Cerebellar cortex (tissue), 1 donor: ENCODE data around the gene TP53TG5.

Experiments
- DNase-seq: peaks from one replicate; pipeline ENCODE4 v3.0.0-alpha.2; 2015; ENCODE audit warnings: low spot score

The TP53TG5 gene

GRCh38 chr20:45345104-45345936 lies 32.8 kb downstream of the TP53TG5 start:
- DNase-seq, result no peak

GRCh38 chr20:45344168-45344860 lies 33.8 kb downstream of the TP53TG5 start:
- no peak for DNase-seq

- no peak for DNase-seq
These were observed 34.5 kb downstream of the TP53TG5 start for GRCh38 chr20:45343532-45344167.

- DNase-seq, result no peak
These were observed 35.1 kb downstream of the TP53TG5 start for GRCh38 chr20:45342855-45343531.

GRCh38 chr20:45341939-45342854 lies 35.9 kb downstream of the TP53TG5 start:
- DNase-seq, result peak; percentile 66

- no peak for DNase-seq
These were observed 36.6 kb downstream of the TP53TG5 start for GRCh38 chr20:45341579-45341938.

- no peak for DNase-seq
These were observed 37.2 kb downstream of the TP53TG5 start for GRCh38 chr20:45340951-45341350.

- no peak for DNase-seq
These were observed 37.8 kb downstream of the TP53TG5 start for GRCh38 chr20:45340236-45340847.

- no peak for DNase-seq
These were observed 38.3 kb downstream of the TP53TG5 start for GRCh38 chr20:45339799-45340198.

- DNase-seq, result no peak
These were observed 39.0 kb downstream of the TP53TG5 start for GRCh38 chr20:45339084-45339483.

- DNase-seq, result no peak
These were observed 39.7 kb downstream of the TP53TG5 start for GRCh38 chr20:45338121-45339030.

GRCh38 chr20:45337367-45338120 lies 40.6 kb downstream of the TP53TG5 start:
- no peak for DNase-seq

- no peak for DNase-seq
These were observed 41.4 kb downstream of the TP53TG5 start for GRCh38 chr20:45336530-45337366.

- peak; percentile 89 for DNase-seq
These were observed 47.6 kb downstream of the TP53TG5 start for GRCh38 chr20:45330476-45330875.

- no peak for DNase-seq
These were observed 48.4 kb downstream of the TP53TG5 start for GRCh38 chr20:45329497-45330319.

GRCh38 chr20:45328451-45328850 lies 49.7 kb downstream of the TP53TG5 start:
- peak; percentile 87 for DNase-seq

- no peak for DNase-seq
These were observed 52.8 kb downstream of the TP53TG5 start for GRCh38 chr20:45325371-45325770.
